RWPE1 (cell line): ENCODE results near the gene OR4C6.

Experiments
- CTCF ChIA-PET: fragments of 350-600 bp; sonication (Branson Sonifier 250); formaldehyde crosslinking; extraction: SDS; loops from one replicate; lab custom pipeline; 2021; lab: Yijun Ruan, JAX
- POLR2A ChIA-PET: fragments of 400-600 bp; formaldehyde crosslinking; extraction: SDS; loops from one replicate; lab custom pipeline; 2020; ENCODE audit warnings: antibody characterized with exemption; ENCODE audit not compliant: low non-redundant PET; lab: Yijun Ruan, JAX
- DNase-seq: peaks from one replicate; pipeline ENCODE4 v3.0.0; 2012; ENCODE audit warnings: low spot score
- H3K27ac ChIP-seq: fragments of 450-650 bp; 2 replicates; pipeline ENCODE4 v1.5.1; 2017
- TF ChIP-seq, protein P1 (sequence below): fragments of 450-650 bp; conservative IDR thresholded peaks from 2 replicates; pipeline ENCODE4 v1.5.1; 2017; ENCODE audit warnings: low read depth, mild to moderate bottlenecking

The OR4C6 gene

DNA sequence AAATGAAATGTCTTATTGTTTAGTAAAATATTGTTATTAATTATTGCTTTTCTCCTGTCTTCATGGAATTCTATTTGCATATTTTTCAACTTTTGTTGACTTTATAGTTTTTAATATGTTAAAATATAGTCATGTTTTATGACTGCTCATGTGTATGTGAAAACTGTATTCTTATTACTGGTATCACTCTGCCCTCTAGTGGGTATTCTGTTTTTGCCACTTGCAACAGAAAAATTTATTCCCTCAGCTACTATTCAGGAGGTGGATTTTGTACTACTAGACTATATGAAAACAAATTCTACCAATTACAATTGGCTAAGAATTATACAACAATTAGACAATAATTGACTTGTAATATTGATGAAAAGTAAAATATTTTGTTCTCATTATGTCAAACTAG lies 45.0 kb downstream of the OR4C6 start:
- DNase-seq, result peak; percentile 23
- no peak overlapping the region for H3K27ac ChIP-seq
- ChIA-PET CTCF (interaction anchor here (0.6 to 1.0 kb wide), 2 partner anchors 12 to 1159 kb away, joined by 3 to 4 read pairs; no protein-coding TSS in a partner anchor), POLR2A (no interaction called here)
- TF ChIP-seq, protein P1, sequence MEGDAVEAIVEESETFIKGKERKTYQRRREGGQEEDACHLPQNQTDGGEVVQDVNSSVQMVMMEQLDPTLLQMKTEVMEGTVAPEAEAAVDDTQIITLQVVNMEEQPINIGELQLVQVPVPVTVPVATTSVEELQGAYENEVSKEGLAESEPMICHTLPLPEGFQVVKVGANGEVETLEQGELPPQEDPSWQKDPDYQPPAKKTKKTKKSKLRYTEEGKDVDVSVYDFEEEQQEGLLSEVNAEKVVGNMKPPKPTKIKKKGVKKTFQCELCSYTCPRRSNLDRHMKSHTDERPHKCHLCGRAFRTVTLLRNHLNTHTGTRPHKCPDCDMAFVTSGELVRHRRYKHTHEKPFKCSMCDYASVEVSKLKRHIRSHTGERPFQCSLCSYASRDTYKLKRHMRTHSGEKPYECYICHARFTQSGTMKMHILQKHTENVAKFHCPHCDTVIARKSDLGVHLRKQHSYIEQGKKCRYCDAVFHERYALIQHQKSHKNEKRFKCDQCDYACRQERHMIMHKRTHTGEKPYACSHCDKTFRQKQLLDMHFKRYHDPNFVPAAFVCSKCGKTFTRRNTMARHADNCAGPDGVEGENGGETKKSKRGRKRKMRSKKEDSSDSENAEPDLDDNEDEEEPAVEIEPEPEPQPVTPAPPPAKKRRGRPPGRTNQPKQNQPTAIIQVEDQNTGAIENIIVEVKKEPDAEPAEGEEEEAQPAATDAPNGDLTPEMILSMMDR, result peak; percentile 74

DNA sequence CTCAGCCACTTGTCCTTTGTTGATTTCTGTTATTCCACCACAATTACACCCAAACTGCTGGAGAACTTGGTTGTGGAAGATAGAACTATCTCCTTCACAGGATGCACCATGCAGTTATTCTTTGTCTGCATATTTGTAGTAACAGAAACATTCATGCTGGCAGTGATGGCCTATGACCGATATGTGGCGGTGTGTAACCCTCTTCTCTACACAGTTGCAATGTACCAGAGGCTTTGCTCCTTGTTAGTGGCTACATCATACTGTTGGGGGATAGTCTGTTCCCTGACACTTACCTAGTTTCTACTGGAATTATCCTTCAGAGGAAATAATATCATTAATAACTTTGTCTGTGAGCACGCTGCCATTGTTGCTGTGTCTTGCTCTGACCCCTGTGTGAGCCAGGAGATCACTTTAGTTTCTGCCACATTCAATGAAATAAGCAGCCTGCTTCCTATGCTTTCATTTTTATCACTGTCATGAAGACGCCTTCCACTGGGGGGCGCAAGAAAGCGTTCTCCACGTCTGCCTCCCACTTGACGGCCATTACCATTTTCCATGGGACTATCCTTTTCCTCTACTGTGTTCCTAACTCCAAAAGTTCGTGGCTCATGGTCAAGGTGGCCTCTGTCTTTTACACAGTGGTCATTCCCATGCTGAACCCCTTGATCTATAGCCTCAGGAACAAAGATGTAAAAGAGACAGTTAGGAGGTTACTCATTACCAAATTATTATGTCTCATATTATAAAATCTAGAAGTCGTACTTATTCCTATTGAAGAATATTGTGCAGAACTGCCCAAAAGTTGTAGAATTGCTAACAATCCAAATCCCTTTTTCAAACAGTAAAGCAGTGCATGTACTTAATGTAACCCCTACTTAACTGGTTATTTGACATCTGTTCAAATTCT lies 53.2 kb downstream of the OR4C6 start:
- ChIA-PET CTCF (no interaction called here), POLR2A (no interaction called here)
- TF ChIP-seq, protein P1, result 0 out of 2 replicates have a peak, but pooled peaks have one; percentile 12
- H3K27ac ChIP-seq, result no peak overlapping the region
- no peak for DNase-seq
